Psoas muscle (tissue), 8 donors: ENCODE data around the gene IRAK1. TPM values are rescaled to one million over a fixed set of nuclear protein-coding genes. Genes with fewer than 3 reads are reported as not detected.

Experiments
- ATAC-seq, 4 donors: fragments of 200-7000 bp; cut with Tn5 transposase; one replicate each; pipeline ENCODE4 v1.9.1; 2020; ENCODE audit warnings: moderate library complexity in 3 of 4, mild to moderate bottlenecking in 2 of 4
- DNase-seq, 2 donors: peaks; one replicate each; pipeline ENCODE4 v3.0.0-alpha.2; 2020
- H3K27ac ChIP-seq: fragments of 200-600 bp; one replicate; pipeline ENCODE4 v1.8.0; 2022
- H3K27me3 ChIP-seq, 3 donors: fragments of 200-600 bp in 1 of 3; one replicate each; pipeline versions ENCODE4 v1.6.1 to v1.8.0; 2013 to 2022; ENCODE audit warnings: low read length in 2 of 3, mild to moderate bottlenecking in 2 of 3, moderate library complexity in 1 of 3; ENCODE audit not compliant: insufficient read depth in 3 of 3
- H3K36me3 ChIP-seq, 2 donors: fragments of 200-600 bp in 1 of 2; one replicate each; pipeline versions ENCODE4 v1.6.1 to v1.8.0; 2013 to 2022; ENCODE audit warnings: low read depth in 1 of 2, mild to moderate bottlenecking in 1 of 2, moderate library complexity in 1 of 2; ENCODE audit not compliant: insufficient read depth in 1 of 2
- H3K4me1 ChIP-seq: fragments of 200-600 bp; one replicate; pipeline ENCODE4 v1.8.0; 2022
- H3K4me3 ChIP-seq: fragments of 200-600 bp; one replicate; pipeline ENCODE4 v1.8.0; 2022; ENCODE audit warnings: mild to moderate bottlenecking
- H3K9me3 ChIP-seq: fragments of 200-600 bp; one replicate; pipeline ENCODE4 v1.8.0; 2022
- WGBS, 3 donors: extraction: QIAGEN DNeasy Blood & Tissue Kit; methylation state at CpG; one replicate each; pipeline versions ENCODE4 v1.1.6 to v1.1.7; 2013; 5-methylcytosine and 5-hydroxymethylcytosine counted together
- intact Hi-C, 2 donors: fragments of 100-400 bp; cut with DNase I; formaldehyde crosslinking; loops; one replicate each; pipeline versions ENCODE4 v1.11.0 to v1.14.2; 2022
- polyA plus RNA-seq, 3 donors: library from polyadenylated mRNA; stranded (reverse); fragments of 200-250 nt; gene quantifications; one replicate each; pipeline ENCODE4 v1.2.3, GENCODE V29; 2013
- total RNA-seq, 4 donors: library from RNA; stranded (reverse); fragmentation: NEBNext Ultra II Directional in 2 of 4; extraction: Animal tissue kit (Norgen Biotek cat#: 25700) in 2 of 4; gene quantifications; one replicate each; pipeline versions ENCODE4 v1.2.1 to v1.2.4, GENCODE V29; 2021 to 2023
- TF ChIP-seq, protein P1 (sequence below): fragments of 200-600 bp; IDR thresholded peaks from one replicate; pipeline ENCODE4 v1.8.0; 2022; ENCODE audit warnings: antibody characterized with exemption
- donor health status: healthy with polysubstance abuse.
- donor health status: DM: no; HTN: no; CAD: no; lungs with moderate emphysema.
- donor health status: Bipolar disorder and iron deficiency.
- donor health status: healthy.
- donor health status: DM: yes; HTN: yes; CAD: no.
- donor health status: DM: no; HTN: no; CAD: no.
- donor health status: DM: no; HTN: no; CAD: no.
- donor health status: DM: yes; HTN: yes; CAD: no.

Gene IRAK1
- total and polyA plus RNA-seq, 7 donors: 56.1 to 368 (median 127) TPM

DNA sequence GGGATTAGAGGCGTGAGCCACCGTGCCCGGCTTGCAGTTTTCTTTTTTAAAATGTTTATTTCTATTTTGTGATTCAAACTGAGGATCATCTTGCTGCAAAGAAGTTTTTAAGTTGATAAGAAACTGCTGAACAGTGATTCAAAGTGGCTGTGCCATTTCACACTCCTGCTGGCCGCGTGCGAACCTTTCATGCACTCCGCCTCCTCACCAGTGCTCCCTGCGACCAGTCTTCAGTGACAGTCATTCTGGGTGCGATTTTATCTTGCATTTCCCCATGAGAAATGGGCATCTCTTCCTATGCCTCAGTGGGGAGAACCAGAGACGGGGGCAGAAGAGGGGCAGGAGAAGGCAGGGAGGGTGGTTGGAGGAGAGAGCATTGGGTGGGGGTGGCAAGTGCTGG is 25.7 kb downstream of the IRAK1 start:
- Histone ChIP-seq H3K4me3 (no peak overlapping the region), H3K27ac (no peak overlapping the region), H3K36me3 (no peaks in the 10 kb centered on the region), H3K27me3 (peaks cover 0 to 15% (median 0%) of the 10 kb centered on the region in 3 donors), H3K4me1 (no peaks in the 10 kb centered on the region), H3K9me3 (no peaks in the 10 kb centered on the region)
- intact Hi-C loops: no loop called here
- 83 to 91% (median 88%) methylated on average over 7 to 10 of the region's 10 CpGs for WGBS, 3 donors
- no peak for DNase-seq
- no peak for ATAC-seq
- TF ChIP-seq, protein P1, sequence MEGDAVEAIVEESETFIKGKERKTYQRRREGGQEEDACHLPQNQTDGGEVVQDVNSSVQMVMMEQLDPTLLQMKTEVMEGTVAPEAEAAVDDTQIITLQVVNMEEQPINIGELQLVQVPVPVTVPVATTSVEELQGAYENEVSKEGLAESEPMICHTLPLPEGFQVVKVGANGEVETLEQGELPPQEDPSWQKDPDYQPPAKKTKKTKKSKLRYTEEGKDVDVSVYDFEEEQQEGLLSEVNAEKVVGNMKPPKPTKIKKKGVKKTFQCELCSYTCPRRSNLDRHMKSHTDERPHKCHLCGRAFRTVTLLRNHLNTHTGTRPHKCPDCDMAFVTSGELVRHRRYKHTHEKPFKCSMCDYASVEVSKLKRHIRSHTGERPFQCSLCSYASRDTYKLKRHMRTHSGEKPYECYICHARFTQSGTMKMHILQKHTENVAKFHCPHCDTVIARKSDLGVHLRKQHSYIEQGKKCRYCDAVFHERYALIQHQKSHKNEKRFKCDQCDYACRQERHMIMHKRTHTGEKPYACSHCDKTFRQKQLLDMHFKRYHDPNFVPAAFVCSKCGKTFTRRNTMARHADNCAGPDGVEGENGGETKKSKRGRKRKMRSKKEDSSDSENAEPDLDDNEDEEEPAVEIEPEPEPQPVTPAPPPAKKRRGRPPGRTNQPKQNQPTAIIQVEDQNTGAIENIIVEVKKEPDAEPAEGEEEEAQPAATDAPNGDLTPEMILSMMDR: no peak

DNA sequence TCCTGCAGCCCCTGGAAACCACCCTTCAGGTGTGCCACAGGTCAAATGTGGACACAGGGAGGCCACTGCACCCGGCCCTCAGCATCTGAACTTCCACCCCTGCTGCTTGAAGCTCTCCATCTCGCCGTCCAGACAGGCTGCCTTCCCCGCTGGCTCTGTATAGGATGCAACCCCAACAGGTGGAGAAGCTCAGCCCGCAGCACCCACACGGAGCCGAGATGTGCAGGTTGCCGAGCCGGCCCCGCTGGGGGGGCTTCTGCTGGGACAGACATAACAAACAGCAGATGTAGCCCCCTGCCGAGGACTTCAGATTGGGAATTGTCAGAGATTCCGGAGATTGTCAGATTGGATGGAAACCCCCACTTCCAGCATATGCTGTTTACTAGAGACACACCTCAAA is 26.6 kb downstream of the IRAK1 start:
- H3K9me3 ChIP-seq: no peaks in the 10 kb centered on the region
- ATAC-seq (no peak), DNase-seq (no peak)
- H3K4me3 ChIP-seq: no peak overlapping the region
- peaks cover 0 to 10% (median 0%) of the 10 kb centered on the region in 3 donors for H3K27me3 ChIP-seq
- TF ChIP-seq, protein P1: no peak
- 84 to 91% (median 86%) methylated on average over 12 of the region's 12 CpGs for WGBS, 3 donors
- H3K27ac ChIP-seq: no peak overlapping the region
- H3K4me1 ChIP-seq: no peaks in the 10 kb centered on the region
- no peaks in the 10 kb centered on the region for H3K36me3 ChIP-seq
- intact Hi-C loops: no loop called here

- Histone ChIP-seq H3K27ac (no peak overlapping the region), H3K4me3 (no peak overlapping the region), H3K9me3 (no peaks in the 10 kb centered on the region), H3K36me3 (no peaks in the 10 kb centered on the region), H3K27me3 (peaks cover 0 to 4% (median 0%) of the 10 kb centered on the region in 3 donors), H3K4me1 (no peaks in the 10 kb centered on the region)
- TF ChIP-seq, protein P1: no peak
- no peak for DNase-seq
- WGBS, 3 donors: 90 to 94% (median 93%) methylated on average over 8 of the region's 8 CpGs
- intact Hi-C loops: no loop called here
- no peak for ATAC-seq
Measured at GRCh38 chrX:153992180-153992579, 27.5 kb downstream of the IRAK1 start.

DNA sequence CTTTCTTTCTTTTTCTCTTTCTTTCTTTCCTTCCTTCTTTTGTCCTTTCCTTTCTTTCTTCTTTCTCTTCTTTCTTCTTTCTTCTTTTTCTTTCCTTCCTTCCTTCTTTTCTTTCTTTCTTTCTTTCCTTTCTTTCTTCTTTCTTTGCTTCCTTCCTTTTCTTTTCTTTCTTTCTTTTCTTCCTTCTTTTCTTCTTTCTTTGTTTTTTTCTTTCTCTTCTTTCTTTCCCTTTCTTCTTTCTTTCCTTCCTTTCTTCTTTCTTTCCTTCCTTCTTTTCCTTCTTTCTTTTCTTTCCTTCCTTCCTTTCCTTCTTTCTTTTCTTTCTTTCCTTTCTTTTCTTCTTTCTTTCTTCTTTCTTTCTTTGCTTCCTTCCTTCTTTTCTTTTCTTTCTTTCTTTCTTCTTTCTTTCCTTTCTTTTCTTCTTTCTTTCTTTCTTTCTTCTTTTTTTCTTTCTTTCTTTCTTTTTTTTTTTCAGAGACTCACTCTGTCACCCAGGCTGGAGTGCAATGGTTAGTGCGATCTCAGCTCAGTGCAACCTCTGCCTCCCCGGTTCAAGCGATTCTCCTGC is 28.6 kb downstream of the IRAK1 start:
- intact Hi-C loops: no loop called here
- H3K27ac ChIP-seq: no peak overlapping the region
- no peak for DNase-seq
- TF ChIP-seq, protein P1: no peak
- no peaks in the 10 kb centered on the region for H3K4me1 ChIP-seq
- no peaks in the 10 kb centered on the region for H3K36me3 ChIP-seq
- H3K27me3 ChIP-seq: no peaks in the 10 kb centered on the region
- 93 to 100% (median 99%) methylated on average over 3 of the region's 3 CpGs for WGBS, 3 donors
- H3K4me3 ChIP-seq: no peak overlapping the region
- no peak for ATAC-seq
- no peaks in the 10 kb centered on the region for H3K9me3 ChIP-seq

DNA sequence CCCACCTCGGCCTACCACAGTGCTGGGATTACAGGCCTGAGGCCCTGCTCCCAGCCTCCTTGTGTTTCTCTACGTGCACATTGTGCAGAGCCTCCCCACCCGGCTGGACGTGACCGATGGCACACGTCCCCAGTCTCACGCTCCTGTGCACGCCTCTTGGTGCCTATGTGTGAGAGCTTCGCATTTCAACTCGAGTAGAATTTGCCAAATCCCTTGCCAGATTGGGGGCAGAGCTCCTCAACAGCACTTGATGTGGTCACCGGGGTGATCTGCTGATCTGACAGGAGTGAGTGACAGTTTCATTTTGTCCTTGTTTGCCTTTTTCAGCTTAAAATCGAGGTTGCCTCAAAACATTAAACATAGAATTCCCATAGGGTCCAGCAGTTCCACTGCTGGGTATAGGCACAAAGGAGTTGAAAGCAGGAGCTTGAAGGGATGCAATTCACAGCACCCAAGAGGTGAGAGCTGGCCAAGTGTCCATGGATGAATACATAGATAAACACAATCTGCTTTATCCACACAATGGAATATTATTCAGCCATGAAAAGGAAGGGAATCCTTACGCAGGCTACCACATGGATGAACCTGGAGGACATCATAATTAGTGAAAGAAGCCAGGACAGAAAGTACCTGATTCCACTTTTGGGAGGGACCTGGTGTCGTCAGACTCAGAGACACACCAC is 29.6 kb downstream of the IRAK1 start:
- DNase-seq: no peak
- no peaks in the 10 kb centered on the region for H3K4me1 ChIP-seq
- H3K4me3 ChIP-seq: no peak overlapping the region
- intact Hi-C loops: no loop called here
- TF ChIP-seq, protein P1: no peak
- H3K36me3 ChIP-seq: no peaks in the 10 kb centered on the region
- no peaks in the 10 kb centered on the region for H3K9me3 ChIP-seq
- H3K27ac ChIP-seq: no peak overlapping the region
- ATAC-seq: no peak
- WGBS, 3 donors: 89 to 91% (median 89%) methylated on average over 14 of the region's 14 CpGs
- no peaks in the 10 kb centered on the region for H3K27me3 ChIP-seq
